Measurements from ENCODE around the gene KRTAP4-8. TPM values are rescaled to one million over a fixed set of nuclear protein-coding genes. Genes with fewer than 3 reads are reported as not detected.

The KRTAP4-8 gene
- total RNA-seq, 1 experiment from 2014 or later, result not detected

GRCh38 chr17:41071606-41072360 is 26.2 kb downstream of the KRTAP4-8 start:
- in situ Hi-C loops (cut with HindIII; ENCODE audit: low pct_unique_long_range_greater_than_20kb, low sequenced_read_pairs) (no loop called here), intact Hi-C loops (cut with micrococcal nuclease; ENCODE audit: unreplicated experiment) (no loop called here)
- Histone ChIP-seq H3K36me3 (ENCODE audit: control insufficient read depth, insufficient read depth, low read length) (no peaks in the 10 kb centered on the region), H3K4me3 (ENCODE audit: low read depth in 2 of 2, low read length in 2 of 2) (no peak overlapping the region), H3K4me1 (ENCODE audit: control insufficient read depth, insufficient read depth, low read length) (no peaks in the 10 kb centered on the region), H3K27me3 (ENCODE audit: control insufficient read depth, insufficient read depth, low read length) (0 out of 2 replicates have a peak, but pooled peaks cover under 1% of the 10 kb centered on the region), H3K9me3 (ENCODE audit: control insufficient read depth, insufficient read depth, low read depth, low read length) (no peaks in the 10 kb centered on the region), H3K27ac (ENCODE audit: low read length) (no peak overlapping the region)
- POLR2A ChIA-PET, result no interaction called here
- DNase-seq (ENCODE audit: low read depth, low spot score), result no peak
- no TSS peak for BruUV-seq (replicated peaks)
- no peak for TF ChIP-seq SIN3A (IDR thresholded peaks at IDR 0.05; ENCODE audit: borderline replicate concordance, insufficient read depth, low read depth, low read length)
- no peak for TF ChIP-seq TCF7L2 (IDR thresholded peaks at IDR 0.05; ENCODE audit: low read depth, low read length)
- no peak for TF ChIP-seq POLR2AphosphoS5 (IDR thresholded peaks at IDR 0.05; ENCODE audit: low read depth, low read length)
- TF ChIP-seq REST (IDR thresholded peaks at IDR 0.05; ENCODE audit: insufficient read depth in 1 of 2, low read depth in 2 of 2, low read length in 1 of 2), result no peak
- no peak for TF ChIP-seq CTCF (IDR thresholded peaks at IDR 0.05)
- no peak for ATAC-seq
- CTCF ChIA-PET, result no interaction called here

- Histone ChIP-seq H3K4me1 (ENCODE audit: control insufficient read depth, insufficient read depth, low read length) (no peaks in the 10 kb centered on the region), H3K4me3 (ENCODE audit: low read depth in 2 of 2, low read length in 2 of 2) (no peak overlapping the region), H3K27me3 (ENCODE audit: control insufficient read depth, insufficient read depth, low read length) (no peaks in the 10 kb centered on the region), H3K36me3 (ENCODE audit: control insufficient read depth, insufficient read depth, low read length) (no peaks in the 10 kb centered on the region), H3K27ac (ENCODE audit: low read length) (no peak overlapping the region), H3K9me3 (ENCODE audit: control insufficient read depth, insufficient read depth, low read depth, low read length) (no peaks in the 10 kb centered on the region)
- POLR2A ChIA-PET, result no interaction called here
- no peak for ATAC-seq
- TF ChIP-seq TCF7L2 (IDR thresholded peaks at IDR 0.05; ENCODE audit: low read depth, low read length) (no peak), CTCF (IDR thresholded peaks at IDR 0.05) (no peak), REST (IDR thresholded peaks at IDR 0.05; ENCODE audit: insufficient read depth in 1 of 2, low read depth in 2 of 2, low read length in 1 of 2) (no peak), POLR2AphosphoS5 (IDR thresholded peaks at IDR 0.05; ENCODE audit: low read depth, low read length) (no peak), SIN3A (IDR thresholded peaks at IDR 0.05; ENCODE audit: borderline replicate concordance, insufficient read depth, low read depth, low read length) (no peak)
- CTCF ChIA-PET, result no interaction called here
- BruUV-seq (replicated peaks), result no TSS peak
- intact Hi-C loops (cut with micrococcal nuclease; ENCODE audit: unreplicated experiment), result no loop called here
- no peak for DNase-seq (ENCODE audit: low read depth, low spot score)
- in situ Hi-C loops (cut with HindIII; ENCODE audit: low pct_unique_long_range_greater_than_20kb, low sequenced_read_pairs), result no loop called here
These were observed 28.9 kb downstream of the KRTAP4-8 start for GRCh38 chr17:41069031-41069430.

Measured in Panc1 (cell line).